K562 (cell line): Measurements from ENCODE around the gene ZNF699. TPM values are rescaled to one million over a fixed set of nuclear protein-coding genes. Genes with fewer than 3 reads are reported as not detected.

ENCODE experiments used
- ATAC-seq: fragments of 200-7000 bp; cut with Tn5 transposase; 3 replicates; pipeline ENCODE4 v1.9.1; 2020; ENCODE audit warnings: moderate library complexity
- BruUV-seq: library from RNA; stranded (reverse); fragments of 400-500 nt; replicated peaks from 2 replicates; lab custom pipeline; 2021; lab: Mats Ljungman, UMichigan
- CTCF ChIA-PET: fragments of 300-600 bp; formaldehyde crosslinking; extraction: SDS; loops from one replicate; lab custom pipeline; 2021; ENCODE audit warnings: low intra/inter-chr PET ratio; lab: Yijun Ruan, JAX
- POLR2A ChIA-PET: fragments of 300-600, 350-650 bp; sonication (Branson Sonifier 250); formaldehyde crosslinking; extraction: SDS; loops from one replicate; lab custom pipeline; 2021; ENCODE audit warnings: antibody characterized with exemption, inconsistent platforms; lab: Yijun Ruan, JAX
- DNase-seq, 4 experiments: peaks; one replicate each; pipeline versions ENCODE4 v3.0.0 to v3.0.0-alpha.2; 2011 to 2018; ENCODE audit warnings: low spot score in 3 of 4, mixed read lengths in 3 of 4; ENCODE audit errors: extremely low read depth in 1 of 4
- FAIRE-seq: peaks from 2 replicates; lab custom pipeline; 2011; peaks lifted over from hg19 to GRCh38; lab: Jason Lieb, UNC
- H2AFZ ChIP-seq: 2 replicates; pipeline ENCODE4 v1.6.0; 2011; ENCODE audit warnings: low read depth, low read length, control low read depth, inconsistent platforms
- H3K27ac ChIP-seq: fragments of 200-600 bp; 3 replicates; pipeline ENCODE4 v1.8.0; 2011; ENCODE audit warnings: low read depth, mild to moderate bottlenecking, control low read depth, inconsistent platforms, low read length, moderate library complexity, mixed read lengths; ENCODE audit errors: extremely low read depth
- H3K27me3 ChIP-seq, 2 experiments: fragments of 300-600 bp in 1 of 2; 2 replicates in 1 of 2; 3 replicates in 1 of 2; pipeline versions ENCODE4 v1.6.0 to v1.8.0; 2011; ENCODE audit warnings: inconsistent platforms in 2 of 2, low read length in 2 of 2, mild to moderate bottlenecking in 1 of 2, mixed read lengths in 1 of 2, moderate library complexity in 1 of 2; ENCODE audit not compliant: control insufficient read depth in 2 of 2, insufficient read depth in 2 of 2
- H3K36me3 ChIP-seq: fragments of 300-600 bp; 3 replicates; pipeline ENCODE4 v1.8.0; 2011; ENCODE audit warnings: mild to moderate bottlenecking, low read length, inconsistent platforms; ENCODE audit not compliant: control insufficient read depth, insufficient read depth
- H3K4me1 ChIP-seq, 2 experiments: fragments of 200-600 bp in 1 of 2; replicated peaks in 1 of 2; 2 replicates in 1 of 2; 3 replicates in 1 of 2; pipeline versions ENCODE4 v1.5.1 to v1.8.0; 2011; ENCODE audit warnings: inconsistent platforms in 2 of 2, low read length in 2 of 2, mild to moderate bottlenecking in 1 of 2, mixed read lengths in 1 of 2, moderate library complexity in 1 of 2; ENCODE audit not compliant: control insufficient read depth in 2 of 2, insufficient read depth in 2 of 2
- H3K4me2 ChIP-seq: 2 replicates; pipeline ENCODE4 v1.6.1; 2011; ENCODE audit warnings: low read length, control low read depth, inconsistent platforms, mixed read lengths; ENCODE audit not compliant: insufficient read depth
- H3K4me3 ChIP-seq: fragments of 200-600 bp; sonication (generic), shearing (Covaris generic); 2 replicates; pipeline ENCODE4 v1.5.1; 2016; ENCODE audit warnings: control low read depth, inconsistent platforms
- H3K79me2 ChIP-seq: fragments of 200-600 bp; 3 replicates; pipeline ENCODE4 v1.8.0; 2011; ENCODE audit warnings: low read length, inconsistent platforms; ENCODE audit not compliant: control insufficient read depth, insufficient read depth
- H3K9ac ChIP-seq, 2 experiments: 2 replicates each; pipeline versions ENCODE4 v1.6.0 to v1.6.1; 2011; ENCODE audit warnings: low read depth in 2 of 2, low read length in 2 of 2, control low read depth in 1 of 2, inconsistent platforms in 1 of 2, mild to moderate bottlenecking in 1 of 2, mixed read lengths in 1 of 2; ENCODE audit not compliant: insufficient read depth in 1 of 2
- H3K9me1 ChIP-seq: one replicate; pipeline ENCODE4 v1.6.0; 2011; ENCODE audit warnings: inconsistent platforms, mild to moderate bottlenecking, low read length, moderate library complexity; ENCODE audit not compliant: control insufficient read depth, insufficient read depth
- H3K9me3 ChIP-seq: replicated peaks from 2 replicates; pipeline ENCODE4 v1.5.1; 2011; ENCODE audit warnings: low read depth, low read length, inconsistent platforms; ENCODE audit not compliant: control insufficient read depth, insufficient read depth
- H4K20me1 ChIP-seq: replicated peaks from 2 replicates; pipeline ENCODE4 v1.6.1; 2011; ENCODE audit warnings: low read length, inconsistent platforms, mixed read lengths; ENCODE audit not compliant: control insufficient read depth, insufficient read depth
- BMI1 ChIP-seq: fragments of 150-350 bp; IDR thresholded peaks from 2 replicates; pipeline ENCODE4 v1.6.1; 2014; ENCODE audit warnings: low read length
- KDM5B ChIP-seq: fragments of 200-600 bp; sonication (generic); IDR thresholded peaks from 2 replicates; pipeline ENCODE4 v1.6.1; 2012; ENCODE audit warnings: low read depth, mild to moderate bottlenecking, moderate library complexity, low read length, control low read depth, inconsistent platforms; ENCODE audit not compliant: insufficient replicate concordance
- MCM3 ChIP-seq: fragments of 450-650 bp; IDR thresholded peaks from 2 replicates; pipeline ENCODE4 v1.6.1; 2016
- NFRKB ChIP-seq: fragments of 450-650 bp; IDR thresholded peaks from 2 replicates; pipeline ENCODE4 v1.6.1; 2016; ENCODE audit warnings: low read depth
- STAT5A ChIP-seq: IDR thresholded peaks from 2 replicates; pipeline ENCODE4 v1.6.1; 2012; ENCODE audit warnings: low read length, inconsistent platforms, borderline replicate concordance
- WGBS: fragments of 100-300 bp; shearing (Covaris generic); methylation state at CpG from one replicate; pipeline ENCODE4 v1.1.6; 2016; ENCODE audit warnings: low coverage, mixed read lengths; ENCODE audit not compliant: insufficient coverage; ENCODE audit errors: missing lambda C conversion rate; 5-methylcytosine and 5-hydroxymethylcytosine counted together
- in situ Hi-C: fragments of 300-500 bp; cut with MboI; formaldehyde crosslinking; loops from 4 replicates; pipeline ENCODE4 v1.15.0; 2018; ENCODE audit warnings: inconsistent platforms, mixed read lengths
- intact Hi-C: fragments of 100-400 bp; cut with micrococcal nuclease; formaldehyde crosslinking; loops from 2 replicates; pipeline ENCODE4 v1.14.2; 2022
- polyA plus RNA-seq, 8 experiments: library from polyadenylated mRNA; depleted of rRNA in 4 of 8; stranded (reverse) in 5 of 8; unstranded in 3 of 8; fragments of >200 nt; fragmentation: Nextera tagmentation in 2 of 8; fragmentation: Illumina TruSeq in 1 of 8; extraction: Ambion mirVana in 2 of 8; extraction: Trizol in 1 of 8; gene quantifications; 2 replicates each; pipeline versions ENCODE4 v1.2.1 to v1.2.3, GENCODE V29; 2011 to 2014; ENCODE audit warnings: inconsistent platforms in 1 of 8, missing spikeins in 1 of 8
- total RNA-seq, 7 experiments: library from RNA; depleted of rRNA in 6 of 7; stranded (reverse); fragments of >200 nt in 6 of 7; fragmentation: Illumina TruSeq in 2 of 7; extraction: Trizol in 2 of 7; gene quantifications; 2 replicates each; pipeline versions ENCODE4 v1.2.1 to v1.2.3, GENCODE V29; 2011 to 2021; ENCODE audit warnings: low replicate concordance in 1 of 7
- TF ChIP-seq, protein P1 (sequence below), 3 experiments: fragments of 200-800 bp in 1 of 3; sonication (Bioruptor generic) in 1 of 3; sonication (generic) in 1 of 3; formaldehyde crosslinking in 1 of 3; IDR thresholded peaks; 2 replicates each; pipeline versions ENCODE4 v1.6.1 to v1.8.0; 2016 to 2022; ENCODE audit warnings: mild to moderate bottlenecking in 2 of 3, missing compliant biosample characterization in 2 of 3, missing genetic modification characterization in 2 of 3, missing genetic modification reagents in 1 of 3
- TF ChIP-seq, protein P2 (sequence below): fragments of 150-350 bp; IDR thresholded peaks from 2 replicates; pipeline ENCODE4 v1.6.1; 2014; ENCODE audit warnings: low read depth, mild to moderate bottlenecking, low read length, borderline replicate concordance
- TF ChIP-seq, protein P3 (sequence below): sonication (generic); formaldehyde crosslinking; IDR thresholded peaks from 2 replicates; pipeline ENCODE4 v1.8.0; 2022; ENCODE audit warnings: mild to moderate bottlenecking, missing genetic modification reagents
- TF ChIP-seq, protein P4 (sequence below): fragments of 150-350 bp; conservative IDR thresholded peaks from 2 replicates; pipeline ENCODE4 v1.6.1; 2014; ENCODE audit warnings: low read length
- TF ChIP-seq, protein P5 (sequence below): sonication (generic); IDR thresholded peaks from 2 replicates; pipeline ENCODE4 v1.6.1; 2016

ZNF699 gene
- total and polyA plus RNA-seq, 9 of the 15 experiments (the other 6 are each of a cell fraction or from before 2014, with no cell fraction given): 0.08 to 4.1 (median 3.1) TPM

DNA sequence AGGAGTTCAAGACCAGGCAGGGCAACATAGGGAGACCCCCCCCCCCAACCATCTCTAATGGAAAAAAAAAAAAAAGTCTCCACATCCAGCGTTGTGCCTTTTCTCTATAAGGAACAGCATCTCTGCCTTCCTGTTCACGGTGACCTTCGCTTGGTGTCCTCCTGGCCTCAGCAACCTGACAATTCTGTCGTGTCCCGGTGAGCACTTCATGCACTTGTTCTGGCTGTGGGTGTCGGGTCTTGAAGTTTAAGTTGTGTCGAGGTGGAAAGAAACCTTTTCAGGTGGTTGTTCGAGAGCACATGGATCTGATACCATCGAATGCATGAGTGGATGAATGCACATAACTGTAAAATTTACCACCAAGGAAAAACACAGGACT lies 14.9 kb upstream of the ZNF699 start:
- Histone ChIP-seq H3K4me3 (peak overlapping the region; percentile 59), H3K4me1 (peaks cover 0 to 10% of the 10 kb centered on the region in 2 experiments; a peak in 2 of 5 replicates), H2AFZ (peak overlapping the region; percentile 88), H3K9me3 (0 out of 2 replicates have a peak, but pooled peaks cover 4% of the 10 kb centered on the region), H3K9ac (peak overlapping the region; percentile 72 to 92), H3K27ac (peak overlapping the region; percentile 73), H3K4me2 (peak overlapping the region; percentile 90), H3K27me3 (no peaks in the 10 kb centered on the region), H3K79me2 (peaks cover 8% of the 10 kb centered on the region; the same call in 2 of the 3 replicates), H3K9me1 (no peaks in the 10 kb centered on the region), H4K20me1 (no peaks in the 10 kb centered on the region), H3K36me3 (no peaks in the 10 kb centered on the region)
- intact Hi-C loops (no loop called here), in situ Hi-C loops (no loop called here)
- ChIA-PET POLR2A (interaction anchor here (1.0 kb wide), 1 partner anchor 40 kb away, joined by 6 read pairs; no protein-coding TSS in a partner anchor), CTCF (no interaction called here)
- DNase-seq: peak in 1 of 4 experiments; percentile 6
- BruUV-seq: no TSS peak
- no peak for ATAC-seq
- 35% methylated on average over 9 of the region's 9 CpGs for WGBS
- no peak for FAIRE-seq
- TF ChIP-seq, protein P1, sequence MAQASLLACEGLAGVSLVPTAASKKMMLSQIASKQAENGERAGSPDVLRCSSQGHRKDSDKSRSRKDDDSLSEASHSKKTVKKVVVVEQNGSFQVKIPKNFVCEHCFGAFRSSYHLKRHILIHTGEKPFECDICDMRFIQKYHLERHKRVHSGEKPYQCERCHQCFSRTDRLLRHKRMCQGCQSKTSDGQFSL (CRISPR knock-in tag; IDR thresholded peaks at IDR 0.05): no peak
- TF ChIP-seq, protein P1 (tag; IDR thresholded peaks at IDR 0.05): peak in 1 of 2 experiments; percentile 69; a peak in 1 of 4 replicates
- TF ChIP-seq, protein P2, sequence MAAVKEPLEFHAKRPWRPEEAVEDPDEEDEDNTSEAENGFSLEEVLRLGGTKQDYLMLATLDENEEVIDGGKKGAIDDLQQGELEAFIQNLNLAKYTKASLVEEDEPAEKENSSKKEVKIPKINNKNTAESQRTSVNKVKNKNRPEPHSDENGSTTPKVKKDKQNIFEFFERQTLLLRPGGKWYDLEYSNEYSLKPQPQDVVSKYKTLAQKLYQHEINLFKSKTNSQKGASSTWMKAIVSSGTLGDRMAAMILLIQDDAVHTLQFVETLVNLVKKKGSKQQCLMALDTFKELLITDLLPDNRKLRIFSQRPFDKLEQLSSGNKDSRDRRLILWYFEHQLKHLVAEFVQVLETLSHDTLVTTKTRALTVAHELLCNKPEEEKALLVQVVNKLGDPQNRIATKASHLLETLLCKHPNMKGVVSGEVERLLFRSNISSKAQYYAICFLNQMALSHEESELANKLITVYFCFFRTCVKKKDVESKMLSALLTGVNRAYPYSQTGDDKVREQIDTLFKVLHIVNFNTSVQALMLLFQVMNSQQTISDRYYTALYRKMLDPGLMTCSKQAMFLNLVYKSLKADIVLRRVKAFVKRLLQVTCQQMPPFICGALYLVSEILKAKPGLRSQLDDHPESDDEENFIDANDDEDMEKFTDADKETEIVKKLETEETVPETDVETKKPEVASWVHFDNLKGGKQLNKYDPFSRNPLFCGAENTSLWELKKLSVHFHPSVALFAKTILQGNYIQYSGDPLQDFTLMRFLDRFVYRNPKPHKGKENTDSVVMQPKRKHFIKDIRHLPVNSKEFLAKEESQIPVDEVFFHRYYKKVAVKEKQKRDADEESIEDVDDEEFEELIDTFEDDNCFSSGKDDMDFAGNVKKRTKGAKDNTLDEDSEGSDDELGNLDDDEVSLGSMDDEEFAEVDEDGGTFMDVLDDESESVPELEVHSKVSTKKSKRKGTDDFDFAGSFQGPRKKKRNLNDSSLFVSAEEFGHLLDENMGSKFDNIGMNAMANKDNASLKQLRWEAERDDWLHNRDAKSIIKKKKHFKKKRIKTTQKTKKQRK: no peak
- TF ChIP-seq BMI1 (no peak), STAT5A (no peak), KDM5B (no peak), NFRKB (0 out of 2 replicates have a peak, but pooled peaks have one; percentile 9), MCM3 (no peak)
- TF ChIP-seq, protein P3, sequence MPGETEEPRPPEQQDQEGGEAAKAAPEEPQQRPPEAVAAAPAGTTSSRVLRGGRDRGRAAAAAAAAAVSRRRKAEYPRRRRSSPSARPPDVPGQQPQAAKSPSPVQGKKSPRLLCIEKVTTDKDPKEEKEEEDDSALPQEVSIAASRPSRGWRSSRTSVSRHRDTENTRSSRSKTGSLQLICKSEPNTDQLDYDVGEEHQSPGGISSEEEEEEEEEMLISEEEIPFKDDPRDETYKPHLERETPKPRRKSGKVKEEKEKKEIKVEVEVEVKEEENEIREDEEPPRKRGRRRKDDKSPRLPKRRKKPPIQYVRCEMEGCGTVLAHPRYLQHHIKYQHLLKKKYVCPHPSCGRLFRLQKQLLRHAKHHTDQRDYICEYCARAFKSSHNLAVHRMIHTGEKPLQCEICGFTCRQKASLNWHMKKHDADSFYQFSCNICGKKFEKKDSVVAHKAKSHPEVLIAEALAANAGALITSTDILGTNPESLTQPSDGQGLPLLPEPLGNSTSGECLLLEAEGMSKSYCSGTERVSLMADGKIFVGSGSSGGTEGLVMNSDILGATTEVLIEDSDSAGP: no peak
- TF ChIP-seq, protein P4, sequence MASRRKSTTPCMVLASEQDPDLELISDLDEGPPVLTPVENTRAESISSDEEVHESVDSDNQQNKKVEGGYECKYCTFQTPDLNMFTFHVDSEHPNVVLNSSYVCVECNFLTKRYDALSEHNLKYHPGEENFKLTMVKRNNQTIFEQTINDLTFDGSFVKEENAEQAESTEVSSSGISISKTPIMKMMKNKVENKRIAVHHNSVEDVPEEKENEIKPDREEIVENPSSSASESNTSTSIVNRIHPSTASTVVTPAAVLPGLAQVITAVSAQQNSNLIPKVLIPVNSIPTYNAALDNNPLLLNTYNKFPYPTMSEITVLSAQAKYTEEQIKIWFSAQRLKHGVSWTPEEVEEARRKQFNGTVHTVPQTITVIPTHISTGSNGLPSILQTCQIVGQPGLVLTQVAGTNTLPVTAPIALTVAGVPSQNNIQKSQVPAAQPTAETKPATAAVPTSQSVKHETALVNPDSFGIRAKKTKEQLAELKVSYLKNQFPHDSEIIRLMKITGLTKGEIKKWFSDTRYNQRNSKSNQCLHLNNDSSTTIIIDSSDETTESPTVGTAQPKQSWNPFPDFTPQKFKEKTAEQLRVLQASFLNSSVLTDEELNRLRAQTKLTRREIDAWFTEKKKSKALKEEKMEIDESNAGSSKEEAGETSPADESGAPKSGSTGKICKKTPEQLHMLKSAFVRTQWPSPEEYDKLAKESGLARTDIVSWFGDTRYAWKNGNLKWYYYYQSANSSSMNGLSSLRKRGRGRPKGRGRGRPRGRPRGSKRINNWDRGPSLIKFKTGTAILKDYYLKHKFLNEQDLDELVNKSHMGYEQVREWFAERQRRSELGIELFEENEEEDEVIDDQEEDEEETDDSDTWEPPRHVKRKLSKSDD: no peak
- TF ChIP-seq, protein P5, sequence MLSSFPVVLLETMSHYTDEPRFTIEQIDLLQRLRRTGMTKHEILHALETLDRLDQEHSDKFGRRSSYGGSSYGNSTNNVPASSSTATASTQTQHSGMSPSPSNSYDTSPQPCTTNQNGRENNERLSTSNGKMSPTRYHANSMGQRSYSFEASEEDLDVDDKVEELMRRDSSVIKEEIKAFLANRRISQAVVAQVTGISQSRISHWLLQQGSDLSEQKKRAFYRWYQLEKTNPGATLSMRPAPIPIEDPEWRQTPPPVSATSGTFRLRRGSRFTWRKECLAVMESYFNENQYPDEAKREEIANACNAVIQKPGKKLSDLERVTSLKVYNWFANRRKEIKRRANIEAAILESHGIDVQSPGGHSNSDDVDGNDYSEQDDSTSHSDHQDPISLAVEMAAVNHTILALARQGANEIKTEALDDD: no peak
- TF ChIP-seq, all 486 proteins: peak for 2
